ENCODE measurements around the gene FNBP1. TPM values are rescaled to one million over a fixed set of nuclear protein-coding genes. Genes with fewer than 3 reads are reported as not detected.

FNBP1 gene
- polyA plus RNA-seq, 1 of the 3 experiments (the other 2 are of a cell fraction) = 11.0 TPM

GRCh38 chr9:129876815-129877214 lies 166.2 kb downstream of the FNBP1 start:
- H3K79me2 ChIP-seq (ENCODE audit: insufficient read depth) = no peaks in the 10 kb centered on the region
- no peaks in the 10 kb centered on the region for H3K9me2 ChIP-seq

More at GRCh38 chr9:129876815-129877214, 166.2 kb downstream of the FNBP1 start:
- 86% methylated on average over 1 of the region's 7 CpGs for WGBS (ENCODE audit: low lambda C conversion rate)
- no peak for TF ChIP-seq ZBTB33 (IDR thresholded peaks at IDR 0.05; ENCODE audit: borderline replicate concordance, low read depth)
- no peak for TF ChIP-seq JUND (IDR thresholded peaks at IDR 0.05)
- no peak for TF ChIP-seq CTCF (IDR thresholded peaks at IDR 0.05)
- TF ChIP-seq TAF1 (IDR thresholded peaks at IDR 0.05; ENCODE audit: borderline replicate concordance, low read depth, low read length) = no peak
- no peak for TF ChIP-seq NFIC (IDR thresholded peaks at IDR 0.05; ENCODE audit: borderline replicate concordance)
- TF ChIP-seq USF1 (IDR thresholded peaks at IDR 0.05; ENCODE audit: borderline replicate concordance, low read depth) = no peak
- no peak for TF ChIP-seq MAX (IDR thresholded peaks at IDR 0.05; ENCODE audit: low read depth)
- TF ChIP-seq CHD2 (IDR thresholded peaks at IDR 0.05; ENCODE audit: low read length, partially characterized antibody) = no peak
- TF ChIP-seq SIN3A (IDR thresholded peaks at IDR 0.05; ENCODE audit: borderline replicate concordance, low read depth, low read length) = no peak
- no peak for TF ChIP-seq EZH2phosphoT487 (IDR thresholded peaks at IDR 0.05; ENCODE audit: borderline replicate concordance, low read depth)
- no peak for TF ChIP-seq ELF1 (IDR thresholded peaks at IDR 0.05)
- TF ChIP-seq RAD21 (IDR thresholded peaks at IDR 0.05; ENCODE audit: low read length) = no peak
- no peak for TF ChIP-seq MEF2A (IDR thresholded peaks at IDR 0.05; ENCODE audit: borderline replicate concordance, low read depth)
- TF ChIP-seq RXRA (IDR thresholded peaks at IDR 0.05; ENCODE audit: borderline replicate concordance, low read depth) = no peak
- TF ChIP-seq POLR2AphosphoS5 (IDR thresholded peaks at IDR 0.05; ENCODE audit: low read depth, low read length) = no peak
- TF ChIP-seq EP300 (IDR thresholded peaks at IDR 0.05; ENCODE audit: borderline replicate concordance in 1 of 2, low read depth in 1 of 2, low read length in 1 of 2) = no peak
- Histone ChIP-seq H3K27ac (ENCODE audit: low read depth in 2 of 2, low read length in 1 of 2) (no peak overlapping the region), H2AFZ (ENCODE audit: low read depth) (no peak overlapping the region), H3K9ac (no peak overlapping the region), H3K27me3 (ENCODE audit: insufficient read depth) (no peaks in the 10 kb centered on the region), H3K4me3 (ENCODE audit: low read depth in 2 of 2, low read length in 1 of 2) (no peak overlapping the region), H4K20me1 (ENCODE audit: insufficient read depth) (no peaks in the 10 kb centered on the region), H3K4me2 (no peak overlapping the region), H3K9me3 (no peaks in the 10 kb centered on the region), H3K36me3 (replicated peaks in 1 of 2; ENCODE audit: control insufficient read depth in 1 of 2, insufficient read depth in 2 of 2, low read length in 1 of 2) (peaks cover 0 to 17% of the 10 kb centered on the region in 2 experiments), H3K4me1 (ENCODE audit: control insufficient read depth in 1 of 2, insufficient read depth in 2 of 2, low read depth in 1 of 2, low read length in 1 of 2) (peaks cover 0 to 27% of the 10 kb centered on the region in 2 experiments; a peak in 2 of 4 replicates), H3F3A (replicated peaks; ENCODE audit: insufficient read depth) (no peaks in the 10 kb centered on the region)
- DNase-seq = no peak
- POLR2A ChIA-PET = no interaction called here
- CTCF ChIA-PET = no interaction called here
